Smooth muscle cell (in vitro differentiated cells): ENCODE results near the gene EXOSC2. TPM values are rescaled to one million over a fixed set of nuclear protein-coding genes. Genes with fewer than 3 reads are reported as not detected.

ENCODE experiments used
- DNase-seq: peaks from one replicate; lab custom pipeline; 2025; ENCODE audit not compliant: unreplicated experiment; lab: John Stamatoyannopoulos, UW
- H2AFZ ChIP-seq: fragments of 200-600 bp; sonication (generic); 2 replicates; pipeline ENCODE4 v1.6.0; 2016; ENCODE audit warnings: antibody characterized with exemption, low read depth, mild to moderate bottlenecking
- H3F3A ChIP-seq: fragments of 200-600 bp; sonication (generic); 2 replicates; pipeline ENCODE4 v1.6.0; 2017; ENCODE audit warnings: antibody characterized with exemption, low read depth
- H3K27ac ChIP-seq: fragments of 200-600 bp; sonication (generic); 2 replicates; pipeline ENCODE4 v1.5.1; 2016; ENCODE audit warnings: low read depth, mild to moderate bottlenecking
- H3K27me3 ChIP-seq: fragments of 200-600 bp; sonication (generic); 2 replicates; pipeline ENCODE4 v1.6.1; 2016; ENCODE audit warnings: low read depth, mild to moderate bottlenecking
- H3K36me3 ChIP-seq: fragments of 200-600 bp; sonication (generic); 2 replicates; pipeline ENCODE4 v1.5.1; 2016; ENCODE audit warnings: low read depth
- H3K4me1 ChIP-seq: fragments of 200-600 bp; sonication (generic); 2 replicates; pipeline ENCODE4 v1.5.1; 2016; ENCODE audit warnings: low read depth
- H3K4me2 ChIP-seq: fragments of 200-600 bp; sonication (generic); 2 replicates; pipeline ENCODE4 v1.6.0; 2016; ENCODE audit warnings: mild to moderate bottlenecking
- H3K4me3 ChIP-seq: fragments of 200-600 bp; sonication (generic); 2 replicates; pipeline ENCODE4 v1.5.1; 2016; ENCODE audit warnings: mild to moderate bottlenecking
- H3K79me2 ChIP-seq: fragments of 200-600 bp; sonication (generic); 2 replicates; pipeline ENCODE4 v1.6.0; 2016; ENCODE audit warnings: low read depth, mild to moderate bottlenecking
- H3K9ac ChIP-seq: fragments of 200-600 bp; sonication (generic); 2 replicates; pipeline ENCODE4 v1.6.0; 2016; ENCODE audit warnings: low read depth
- H3K9me3 ChIP-seq: fragments of 200-600 bp; sonication (generic); replicated peaks from 2 replicates; pipeline ENCODE4 v1.5.1; 2016; ENCODE audit warnings: low read depth
- H4K20me1 ChIP-seq: fragments of 200-600 bp; sonication (generic); 2 replicates; pipeline ENCODE4 v1.6.0; 2016; ENCODE audit warnings: low read depth
- WGBS: methylation state at CpG from one replicate; pipeline ENCODE4 v1.1.7; 2016; ENCODE audit warnings: low lambda C conversion rate; 5-methylcytosine and 5-hydroxymethylcytosine counted together
- polyA plus RNA-seq: library from polyadenylated mRNA; unstranded; fragments of >200 nt; fragmentation: Nextera tagmentation; extraction: Ambion mirVana; gene quantifications from 2 replicates; pipeline ENCODE4 v1.2.1, GENCODE V29; 2016
- total RNA-seq: library from RNA; depleted of rRNA; stranded (reverse); fragments of >200 nt; gene quantifications from 2 replicates; pipeline ENCODE4 v1.2.3, GENCODE V29; 2014
- TF ChIP-seq, protein P1 (sequence below): fragments of 200-600 bp; sonication (generic); IDR thresholded peaks from 2 replicates; pipeline ENCODE4 v1.5.1; 2017; ENCODE audit warnings: borderline replicate concordance, mild to moderate bottlenecking, antibody characterized with exemption; ENCODE audit not compliant: insufficient read depth, poor library complexity, severe bottlenecking

Gene EXOSC2
- total and polyA plus RNA-seq, 2 experiments from 2014 or later, result 14.7 to 15.8 TPM

DNA sequence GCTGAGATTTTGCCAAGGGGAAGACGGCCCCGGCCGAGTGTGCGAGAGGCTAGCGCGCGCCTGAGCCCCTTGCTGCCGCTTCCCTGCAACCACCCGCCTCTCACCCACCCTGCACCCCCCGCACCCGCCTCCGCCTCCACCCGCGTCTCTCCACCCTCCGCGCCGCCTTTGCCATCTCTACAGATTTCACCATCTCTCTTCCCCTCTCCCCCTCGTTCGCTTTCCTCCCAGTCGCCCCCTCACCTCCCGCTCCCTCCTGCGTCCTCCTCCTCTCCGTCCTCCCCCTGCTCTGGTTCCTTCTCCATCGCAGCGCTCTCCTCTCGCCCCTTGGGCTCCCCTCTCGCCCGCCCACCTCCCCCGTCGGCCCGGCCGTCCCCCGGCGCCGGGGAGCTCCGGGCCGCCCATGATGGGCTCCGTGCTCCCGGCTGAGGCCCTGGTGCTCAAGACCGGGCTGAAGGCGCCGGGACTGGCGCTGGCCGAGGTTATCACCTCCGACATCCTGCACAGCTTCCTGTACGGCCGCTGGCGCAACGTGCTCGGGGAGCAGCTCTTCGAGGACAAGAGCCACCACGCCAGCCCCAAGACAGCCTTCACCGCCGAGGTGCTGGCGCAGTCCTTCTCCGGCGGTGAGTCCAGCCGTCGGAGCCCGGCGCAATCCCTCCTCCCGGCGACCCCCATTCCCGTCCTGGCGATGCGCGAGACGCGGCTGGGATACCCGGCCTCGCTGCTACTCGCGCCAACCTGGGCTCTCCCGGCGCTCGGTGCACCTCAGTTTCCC is 29.1 kb upstream of the EXOSC2 start, which contains the start of gene PRDM12:
PRDM12 (plus strand) TSS at position 344 of the 778 bp plus-strand sequence; CDS start at position 404, 60 bp downstream.
- Histone ChIP-seq H3K27ac (no peak within 1 kb of the TSS), H3K36me3 (no peaks in the 10 kb centered on the region), H3K9me3 (no peaks in the 10 kb centered on the region), H3F3A (no peaks in the 10 kb centered on the region), H3K4me1 (peaks cover 47% of the 10 kb centered on the region), H4K20me1 (peaks cover 7% of the 10 kb centered on the region), H3K27me3 (peaks cover 95% of the 10 kb centered on the region), H3K4me2 (peak within 1 kb of the TSS; percentile 45), H3K9ac (no peak within 1 kb of the TSS), H3K79me2 (no peaks in the 10 kb centered on the region), H2AFZ (no peak within 1 kb of the TSS), H3K4me3 (no peak within 1 kb of the TSS)
- no peak for DNase-seq
- WGBS, result 2% methylated on average over 9 of the region's 76 CpGs
- TF ChIP-seq, protein P1, sequence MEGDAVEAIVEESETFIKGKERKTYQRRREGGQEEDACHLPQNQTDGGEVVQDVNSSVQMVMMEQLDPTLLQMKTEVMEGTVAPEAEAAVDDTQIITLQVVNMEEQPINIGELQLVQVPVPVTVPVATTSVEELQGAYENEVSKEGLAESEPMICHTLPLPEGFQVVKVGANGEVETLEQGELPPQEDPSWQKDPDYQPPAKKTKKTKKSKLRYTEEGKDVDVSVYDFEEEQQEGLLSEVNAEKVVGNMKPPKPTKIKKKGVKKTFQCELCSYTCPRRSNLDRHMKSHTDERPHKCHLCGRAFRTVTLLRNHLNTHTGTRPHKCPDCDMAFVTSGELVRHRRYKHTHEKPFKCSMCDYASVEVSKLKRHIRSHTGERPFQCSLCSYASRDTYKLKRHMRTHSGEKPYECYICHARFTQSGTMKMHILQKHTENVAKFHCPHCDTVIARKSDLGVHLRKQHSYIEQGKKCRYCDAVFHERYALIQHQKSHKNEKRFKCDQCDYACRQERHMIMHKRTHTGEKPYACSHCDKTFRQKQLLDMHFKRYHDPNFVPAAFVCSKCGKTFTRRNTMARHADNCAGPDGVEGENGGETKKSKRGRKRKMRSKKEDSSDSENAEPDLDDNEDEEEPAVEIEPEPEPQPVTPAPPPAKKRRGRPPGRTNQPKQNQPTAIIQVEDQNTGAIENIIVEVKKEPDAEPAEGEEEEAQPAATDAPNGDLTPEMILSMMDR, result no peak

DNA sequence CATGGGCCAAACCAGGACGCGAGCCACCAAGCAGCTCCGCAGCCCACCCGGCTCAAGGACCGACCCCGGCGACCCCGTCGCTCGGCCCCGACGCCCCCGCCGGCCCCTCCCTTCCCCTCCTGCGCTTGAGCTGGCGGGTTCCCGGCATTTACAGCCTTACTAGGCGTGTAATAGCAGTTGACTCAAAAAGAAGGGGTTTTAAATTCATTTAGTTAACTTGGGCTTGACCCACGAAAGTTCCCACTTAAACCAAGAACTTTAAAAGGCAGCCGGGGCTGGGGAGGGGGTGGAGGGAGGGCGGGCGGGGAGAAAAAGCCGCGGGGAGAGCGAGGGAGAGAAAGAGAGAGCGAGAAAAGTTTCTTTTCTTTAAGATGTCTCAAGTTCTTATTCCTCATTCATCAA is 28.6 kb upstream of the EXOSC2 start:
- WGBS, result 2% methylated on average over 14 of the region's 26 CpGs
- no peak overlapping the region for H2AFZ ChIP-seq

DNA sequence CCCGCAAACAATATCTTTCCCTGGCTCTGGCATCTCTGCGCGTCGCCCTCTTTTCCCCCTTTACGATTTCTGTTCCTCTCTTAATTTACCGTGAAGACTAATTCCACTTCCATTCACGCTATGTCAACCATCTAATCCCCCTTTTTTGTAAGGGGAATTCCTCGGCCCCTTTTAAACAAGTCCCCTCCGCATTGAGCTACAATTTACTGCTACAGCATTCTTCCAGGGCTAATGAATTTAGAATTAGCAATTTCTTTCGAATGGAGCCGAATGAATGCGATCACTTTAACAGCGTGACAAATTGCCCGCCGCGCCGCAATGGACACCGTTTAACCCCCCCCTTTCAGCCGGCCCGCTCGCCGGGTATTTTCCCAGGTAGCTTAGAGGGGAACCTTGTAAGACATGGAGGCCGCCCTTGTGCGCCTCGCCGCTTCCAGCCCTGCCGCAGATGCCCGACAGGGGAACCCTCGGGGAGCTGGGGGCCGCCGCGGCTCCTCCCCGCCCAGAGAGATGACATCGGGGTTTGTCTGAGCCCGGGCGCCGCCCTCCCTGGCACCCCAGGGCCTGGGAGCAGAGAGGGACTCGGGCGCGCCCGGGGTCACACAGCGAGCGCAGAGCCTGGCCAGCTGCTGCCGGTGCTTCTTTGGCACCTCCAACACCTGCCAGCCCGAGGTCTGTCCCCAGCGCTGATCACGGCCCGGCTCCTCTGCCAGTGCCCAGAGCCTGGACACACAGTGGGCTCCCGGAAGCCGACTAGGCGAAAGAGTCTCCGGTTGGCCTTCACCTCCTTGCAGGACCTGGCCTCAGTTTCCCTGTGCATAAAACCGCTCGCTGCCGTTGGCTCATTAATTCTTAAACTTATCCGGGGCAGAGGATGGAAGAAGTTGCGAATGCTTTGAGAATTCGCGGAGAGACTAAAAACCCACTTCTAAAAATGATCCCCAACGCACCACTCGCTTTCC is 27.9 kb upstream of the EXOSC2 start:
- no peak overlapping the region for H3K4me3 ChIP-seq
- peaks cover 42% of the 10 kb centered on the region for H3K4me1 ChIP-seq
- H3K4me2 ChIP-seq, result peak overlapping the region; percentile 1
- no peak overlapping the region for H2AFZ ChIP-seq
- H3K9ac ChIP-seq, result no peak overlapping the region
- no peaks in the 10 kb centered on the region for H3K9me3 ChIP-seq
- H4K20me1 ChIP-seq, result peaks cover 7% of the 10 kb centered on the region
- 6% methylated on average over 59 of the region's 61 CpGs for WGBS
- no peak overlapping the region for H3K27ac ChIP-seq
- no peak for DNase-seq
- no peaks in the 10 kb centered on the region for H3K79me2 ChIP-seq
- H3K27me3 ChIP-seq, result peaks cover 82% of the 10 kb centered on the region
- TF ChIP-seq, protein P1, result no peak
- H3K36me3 ChIP-seq, result no peaks in the 10 kb centered on the region
- H3F3A ChIP-seq, result no peaks in the 10 kb centered on the region

More for the DNA sequence above, 28.6 kb upstream of the EXOSC2 start:
- Histone ChIP-seq H3K27ac (no peak overlapping the region), H3K36me3 (no peaks in the 10 kb centered on the region), H3K79me2 (no peaks in the 10 kb centered on the region), H3K9ac (no peak overlapping the region), H3K4me1 (peaks cover 47% of the 10 kb centered on the region), H3K4me2 (peak overlapping the region; percentile 1), H3K9me3 (no peaks in the 10 kb centered on the region), H3K4me3 (no peak overlapping the region), H3K27me3 (peaks cover 89% of the 10 kb centered on the region), H3F3A (no peaks in the 10 kb centered on the region), H4K20me1 (peaks cover 7% of the 10 kb centered on the region)
- DNase-seq, result no peak
- TF ChIP-seq, protein P1, result no peak
